GM12892 (cell line): ENCODE results near the gene ZFP64.

Experiments used
- POLR2A ChIP-seq: IDR thresholded peaks from 2 replicates; pipeline ENCODE4 v1.6.1; 2011; ENCODE audit warnings: low read depth, low read length, control low read depth
- POLR2AphosphoS5 ChIP-seq: IDR thresholded peaks from 2 replicates; pipeline ENCODE4 v1.6.1; 2011; ENCODE audit warnings: low read depth, low read length, control low read depth

- TF ChIP-seq POLR2A (no peak), POLR2AphosphoS5 (no peak)
These were observed 18.7 kb upstream of the ZFP64 start for GRCh38 chr20:52210037-52210990.
